Mucosa of descending colon (tissue), 3 donors: ENCODE data around the gene THOC5. TPM values are rescaled to one million over a fixed set of nuclear protein-coding genes. Genes with fewer than 3 reads are reported as not detected.

Experiments
- total RNA-seq, 3 donors: library from RNA; stranded (reverse); fragmentation: NEBNext Ultra II Directional in 2 of 3; extraction: Animal tissue kit (Norgen Biotek cat#: 25700) in 2 of 3; gene quantifications; one replicate each; pipeline versions ENCODE4 v1.2.1 to v1.2.4, GENCODE V29; 2021 to 2023
- donor health status: DM: no; HTN: no; CAD: no; lungs with moderate emphysema.
- donor health status: DM: no; HTN: no; CAD: no.
- donor health status: DM: no; HTN: yes; CAD: no.

The THOC5 gene
- total RNA-seq, 3 donors from 2014 or later, result 26.6 to 70.5 (median 27.3) TPM

Other genes with a start within 250 kb of the THOC5 start
- gene GAS2L1, start 247.1 kb downstream of the THOC5 start, total RNA-seq, result 10 to 100 TPM; 19.7 to 34.7 (median 24.7) TPM
- 1 to 10 TPM; 1.1 to 2.3 (median 1.4) TPM for gene RASL10A, start 238.1 kb downstream of the THOC5 start, total RNA-seq
- 100 to 1,000 TPM in 1 of 3 donors, 10 to 100 TPM in 2; 74.4 to 105 (median 88.8) TPM for gene AP1B1, start 165.2 kb downstream of the THOC5 start, total RNA-seq
- not detected for gene RFPL1, start 115.2 kb downstream of the THOC5 start, total RNA-seq
- 1 to 10 TPM in 1 of 3 donors, under 1 TPM in 2; 0.19 to 2.3 (median 0.23) TPM for gene NEFH, start 73.5 kb downstream of the THOC5 start, total RNA-seq
- 10 to 100 TPM; 22.1 to 56.5 (median 42.8) TPM for gene NIPSNAP1, start 27.4 kb upstream of the THOC5 start, total RNA-seq
- 10 to 100 TPM; 32.3 to 45.2 (median 43.1) TPM for gene NF2, start 49.9 kb upstream of the THOC5 start, total RNA-seq
- gene CABP7, start 166.2 kb upstream of the THOC5 start, total RNA-seq, result under 1 TPM in 2 of 3 donors, not detected in 1; 0.19 to 0.41 TPM
- 10 to 100 TPM; 12.3 to 19.5 (median 16.1) TPM for gene ZMAT5, start 213.2 kb upstream of the THOC5 start, total RNA-seq
- gene UQCR10, start 213.6 kb upstream of the THOC5 start, total RNA-seq, result 100 to 1,000 TPM; 102 to 178 (median 154) TPM